HG03432 (cell line): ENCODE data around the gene ACVR1.
"Not testable (repeated sequence)": the region's sequence is repeated elsewhere in the genome, so short reads cannot be mapped to it uniquely, and the experiment has no call there.

ENCODE experiments used
- ATAC-seq: cut with Tn5 transposase; IDR thresholded peaks from one replicate; pipeline ENCODE4 v1.9.1; 2021; ENCODE audit warnings: mild to moderate bottlenecking, moderate library complexity; ENCODE audit not compliant: unreplicated experiment

The ACVR1 gene

DNA sequence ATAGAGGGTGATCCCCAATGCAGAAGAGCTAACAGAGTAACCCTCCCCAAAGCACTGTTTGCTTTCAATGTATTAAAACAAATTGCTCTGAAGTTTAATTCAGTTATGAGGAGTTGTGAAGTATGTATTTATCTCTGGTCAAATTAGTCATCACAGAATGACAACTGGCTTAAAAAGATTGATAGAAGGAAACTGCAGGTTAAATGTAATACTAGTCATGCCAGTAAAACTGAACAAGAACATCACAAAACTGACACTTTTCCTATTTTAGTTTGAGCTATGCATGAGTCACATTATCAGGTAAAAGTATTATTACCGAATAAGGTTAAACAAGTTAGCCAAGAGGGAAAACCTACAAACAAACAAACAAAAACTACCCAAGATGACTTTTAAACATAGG, 148.4 kb downstream of the ACVR1 start:
- ATAC-seq, result no peak

DNA sequence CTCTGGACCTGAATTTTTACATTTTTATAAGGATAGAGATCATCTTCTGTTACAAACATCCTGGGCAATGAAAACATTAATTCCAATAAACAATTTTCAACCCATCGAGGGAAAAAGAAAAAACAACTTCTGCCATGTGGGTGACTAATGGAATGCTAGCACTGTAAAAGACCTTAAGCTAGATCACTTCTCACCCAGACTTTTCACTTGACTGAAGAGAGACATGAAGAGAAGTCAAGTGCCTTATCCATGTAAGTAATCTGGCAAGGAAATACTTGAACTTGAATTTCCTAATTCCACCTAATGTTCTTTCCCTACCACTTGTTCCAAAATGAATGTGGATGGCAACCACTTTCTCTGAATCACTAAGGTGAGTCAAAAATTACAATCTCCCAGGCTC, 149.2 kb downstream of the ACVR1 start:
- ATAC-seq, result no peak

DNA sequence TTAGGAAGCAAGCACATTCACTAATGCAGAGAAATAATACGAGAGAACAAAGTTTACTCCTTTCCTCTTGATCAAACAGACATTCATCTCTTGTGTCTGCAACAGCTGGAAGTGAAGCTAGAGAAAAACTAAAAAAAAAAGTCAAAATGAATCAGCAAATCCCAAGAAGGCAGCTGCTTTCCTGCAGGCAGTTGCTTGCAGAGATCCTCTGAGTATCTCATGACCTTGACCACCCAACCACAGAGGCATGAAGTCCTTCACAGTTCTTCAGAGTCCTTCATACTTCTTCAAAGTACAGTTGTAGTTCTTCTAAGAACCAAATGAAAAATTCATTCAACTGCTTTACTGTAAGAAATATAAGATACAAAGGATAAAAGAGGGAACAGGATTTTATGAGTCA, 150.3 kb downstream of the ACVR1 start:
- no peak for ATAC-seq

DNA sequence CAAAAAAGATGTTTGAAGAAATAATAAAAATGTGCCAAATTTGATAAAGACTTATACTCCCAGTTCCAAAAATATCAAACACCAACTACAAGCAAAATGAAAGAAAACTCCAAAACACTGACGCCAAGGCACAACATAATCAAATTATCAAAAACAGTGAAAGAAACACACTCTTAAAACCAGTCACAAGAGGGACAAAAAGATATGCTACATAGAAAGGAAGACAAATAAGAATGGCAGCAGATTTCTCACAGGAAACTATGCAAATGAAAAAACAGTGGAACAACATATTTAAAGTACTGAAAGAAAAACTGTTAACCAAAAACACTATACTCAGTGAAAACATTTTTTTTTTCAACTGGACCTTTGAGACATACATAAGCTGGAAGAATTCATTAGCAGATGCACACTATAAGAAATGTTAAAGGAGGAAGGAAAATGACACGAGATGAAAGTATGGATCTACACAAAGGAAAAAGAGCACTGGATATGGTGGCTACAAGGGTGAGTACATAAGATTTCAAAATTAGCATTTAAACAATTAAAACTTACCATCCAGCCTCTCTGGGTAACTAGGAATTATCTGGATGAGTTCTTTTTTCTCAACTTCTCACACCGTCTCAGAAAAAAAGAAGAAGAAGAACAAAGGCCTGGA, 153.4 kb downstream of the ACVR1 start:
- ATAC-seq, result no peak

- no peak for ATAC-seq
These were observed 155.6 kb downstream of the ACVR1 start for GRCh38 chr2:157720504-157720903.

DNA sequence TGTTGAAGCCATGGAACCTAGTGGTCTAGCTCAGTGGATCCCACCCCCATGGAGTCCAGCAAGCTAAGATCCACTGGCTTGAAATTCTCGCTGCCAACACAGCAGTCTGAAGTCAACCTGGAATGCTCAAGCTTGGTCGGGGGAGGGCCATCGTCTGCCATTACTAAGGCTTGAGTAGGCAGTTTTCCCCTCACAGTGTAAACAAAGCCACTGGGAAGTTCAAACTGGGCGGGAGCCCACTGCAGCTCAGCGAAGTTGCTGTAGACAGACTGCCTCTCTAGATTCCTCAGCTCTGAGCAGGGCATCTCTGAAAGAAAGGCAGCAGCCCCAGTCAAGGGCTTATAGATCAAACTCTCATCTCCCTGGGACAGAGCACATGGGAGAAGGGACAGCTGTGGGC, 171.5 kb downstream of the ACVR1 start:
- ATAC-seq, result not testable (repeated sequence)

DNA sequence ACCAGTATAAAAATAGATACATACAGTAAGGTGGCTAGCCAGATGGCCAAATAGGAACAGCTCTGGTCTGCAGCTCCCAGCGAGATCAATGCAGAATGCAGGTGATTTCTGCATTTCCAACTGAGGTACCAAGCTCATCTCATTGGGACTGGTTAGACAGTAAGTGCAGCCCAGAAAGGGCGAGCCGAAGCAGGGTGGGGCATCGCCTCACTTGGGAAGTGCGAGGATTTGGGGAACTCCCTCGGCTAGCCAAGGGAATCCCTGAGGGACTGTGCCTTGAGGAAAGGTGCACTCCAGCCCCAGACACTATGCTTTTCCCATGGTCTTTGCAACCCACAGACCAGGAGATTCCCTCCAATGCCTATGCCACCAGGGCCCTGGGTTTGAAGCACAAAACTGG, 172.0 kb downstream of the ACVR1 start:
- ATAC-seq, result not testable (repeated sequence)

DNA sequence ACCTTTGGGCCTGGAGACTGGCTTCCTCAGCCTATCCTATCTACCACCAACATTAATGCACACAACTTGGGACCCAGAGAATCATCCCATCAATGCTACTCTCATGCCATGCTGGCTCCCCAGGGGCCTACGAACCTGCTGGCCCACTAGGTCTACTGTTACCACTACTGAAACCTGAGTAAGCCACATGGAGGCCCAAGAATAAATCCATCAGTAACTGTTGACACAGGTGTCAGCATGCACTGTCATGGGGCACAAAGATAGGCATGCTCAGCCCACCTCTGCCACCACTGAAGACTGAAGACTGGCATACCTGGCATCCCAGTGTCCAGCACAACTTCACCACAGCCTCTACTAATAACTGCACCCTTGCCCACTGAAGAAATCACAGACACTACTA, 176.3 kb downstream of the ACVR1 start:
- no peak for ATAC-seq

GRCh38 chr2:157699009-157699408, 177.1 kb downstream of the ACVR1 start:
- no peak for ATAC-seq

- no peak for ATAC-seq
These were observed 177.7 kb downstream of the ACVR1 start for GRCh38 chr2:157698430-157698829.

GRCh38 chr2:157696036-157696435, 180.1 kb downstream of the ACVR1 start:
- ATAC-seq, result no peak

DNA sequence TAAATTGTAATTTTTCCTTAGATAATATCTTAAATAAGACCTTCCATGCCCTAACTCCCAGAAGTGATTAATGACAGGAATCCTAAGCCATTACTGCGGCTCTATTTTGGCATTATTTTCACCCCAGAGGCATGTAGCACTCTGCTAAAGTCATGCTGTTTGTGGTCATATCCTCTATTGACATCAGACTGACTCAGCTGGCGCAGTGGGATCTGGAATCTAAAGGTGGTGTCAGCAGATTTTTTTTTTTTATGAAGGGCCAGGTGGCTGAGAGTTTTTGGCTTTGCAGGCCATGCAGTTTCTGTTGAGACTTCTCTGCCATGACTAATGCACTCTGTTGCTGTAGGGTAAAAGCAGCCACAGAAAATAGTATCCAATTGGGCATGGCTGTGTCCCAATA, 183.4 kb downstream of the ACVR1 start:
- no peak for ATAC-seq

GRCh38 chr2:157691695-157692094, 184.4 kb downstream of the ACVR1 start:
- no peak for ATAC-seq

DNA sequence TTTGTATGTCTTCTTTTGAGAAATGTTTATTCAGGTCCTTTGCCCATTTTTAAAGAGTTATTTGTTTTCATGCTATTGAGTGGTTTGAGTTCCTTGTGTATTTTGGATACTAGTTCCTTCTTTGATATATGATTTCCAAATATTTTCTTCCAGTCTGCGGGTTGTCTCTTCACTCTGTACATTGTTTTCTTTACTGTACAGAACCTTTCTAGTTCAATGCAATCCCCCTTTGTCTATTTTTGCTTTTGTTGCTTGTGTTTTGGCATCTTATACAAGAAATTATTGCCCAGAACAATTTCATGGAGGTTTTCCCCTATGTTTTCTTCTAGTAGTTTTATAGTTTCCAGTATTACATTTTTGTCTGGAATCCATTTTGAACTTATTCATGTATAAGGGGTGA, 185.0 kb downstream of the ACVR1 start:
- ATAC-seq, result no peak
